ENCODE measurements around the gene CRHR2. TPM values are rescaled to one million over a fixed set of nuclear protein-coding genes. Genes with fewer than 3 reads are reported as not detected.

CRHR2 gene
- total RNA-seq = not detected in 2 replicates

DNA sequence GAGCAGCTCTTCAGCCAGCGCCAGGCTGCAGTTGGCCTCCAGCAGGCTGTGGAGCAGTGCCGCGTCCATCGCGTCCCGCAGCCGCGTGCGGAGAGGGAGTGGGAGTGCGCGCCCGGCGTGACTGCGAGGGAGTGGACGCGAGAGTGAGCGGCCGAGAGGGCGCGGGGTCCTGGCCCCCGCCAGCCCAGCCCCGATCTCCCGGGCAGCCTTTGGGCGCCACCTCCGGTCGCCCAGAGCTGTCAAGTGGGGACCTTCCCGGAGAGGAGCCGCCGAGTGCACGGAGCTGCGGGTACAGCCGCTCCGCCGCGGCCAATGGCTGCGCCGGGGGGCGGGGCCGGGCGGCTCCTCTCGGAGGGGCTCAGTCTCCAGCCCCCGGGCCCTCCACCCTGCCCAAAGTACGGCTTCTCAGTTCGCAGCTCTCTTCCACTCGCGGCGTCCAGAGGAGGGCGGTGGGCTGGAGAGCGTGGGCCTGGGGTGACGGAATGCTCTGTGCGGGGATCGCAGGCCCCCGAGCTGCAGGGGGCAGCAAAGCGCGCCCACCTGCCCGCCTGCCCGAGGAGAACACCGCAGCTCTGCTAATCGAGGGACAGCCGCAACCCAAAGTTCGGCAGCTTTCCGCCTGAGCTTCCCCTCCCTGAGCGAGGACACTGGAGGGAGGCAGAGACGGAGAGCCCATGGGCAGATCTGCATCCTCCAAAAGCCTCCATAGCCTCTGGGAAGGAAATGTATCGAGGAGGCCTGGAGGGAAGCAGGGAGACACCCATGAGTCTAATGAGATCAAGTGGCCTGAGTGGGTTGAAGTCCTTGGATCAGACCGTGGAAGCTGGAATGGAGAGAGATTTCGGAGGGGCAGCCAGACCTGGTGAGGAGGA is at the start of gene CRHR2:
Gene CRHR2 (minus strand): TSS at position 245 of the 872 bp plus-strand sequence. CDS start 176 bp downstream, at position 69.

Other genes starting within 250 kb of the CRHR2 start
- gene NOD1, start 203.7 kb downstream of the CRHR2 start, total RNA-seq = 20.4 and 22.4 TPM in 2 replicates
- 22.3 and 32.1 TPM in 2 replicates for gene GGCT, start 177.6 kb downstream of the CRHR2 start, total RNA-seq
- 45.2 and 45.7 TPM in 2 replicates for gene GARS1, start 87.6 kb downstream of the CRHR2 start, total RNA-seq
- not detected in 2 replicates for gene INMT, start 69.7 kb upstream of the CRHR2 start, total RNA-seq
- 0.76 and 1.6 TPM in 2 replicates for gene MINDY4, start 89.0 kb upstream of the CRHR2 start, total RNA-seq
- gene AQP1, start 229.4 kb upstream of the CRHR2 start, total RNA-seq = 1.0 and 2.5 TPM in 2 replicates